ENCODE data around the gene PCCA.

- TF ChIP-seq CTCF (IDR thresholded peaks at IDR 0.05): no peak
- no peak for TF ChIP-seq POLR2A (IDR thresholded peaks at IDR 0.05)
Observed at GRCh38 chr13:100247937-100248336, 159.0 kb downstream of the PCCA start.
